ENCODE measurements around the gene CACNA1G. TPM values are rescaled to one million over a fixed set of nuclear protein-coding genes. Genes with fewer than 3 reads are reported as not detected.
A peak's percentile ranks its signal among the peaks of the same experiment; 100 is the strongest.

CACNA1G gene
- total RNA-seq, 1 donor from 2014 or later: 1.6 TPM

DNA sequence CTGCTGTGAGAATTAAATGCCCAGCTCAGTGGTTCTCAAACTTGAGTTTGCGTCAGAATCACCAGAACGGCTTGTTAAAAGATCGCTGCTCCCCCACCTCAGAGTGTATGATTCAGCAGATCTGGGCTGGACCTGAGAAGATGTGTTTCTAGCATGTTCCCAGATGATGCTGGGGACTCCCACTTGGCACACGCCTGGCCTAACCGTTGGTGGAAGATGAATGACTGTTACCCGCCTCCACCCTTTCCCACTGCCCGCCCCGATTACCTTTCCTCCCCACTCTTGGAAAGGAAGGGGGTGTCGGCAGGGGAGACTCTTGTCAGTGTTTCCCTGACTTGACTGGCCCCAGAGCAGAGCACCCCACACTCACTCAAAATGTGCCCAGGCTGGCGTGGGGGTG is 44.9 kb downstream of the CACNA1G start:
- no peaks in the 10 kb centered on the region for H3K79me2 ChIP-seq (ENCODE audit: low read depth)
- H3F3A ChIP-seq (ENCODE audit: low read depth): no peaks in the 10 kb centered on the region
- no peak overlapping the region for H3K4me3 ChIP-seq
- H3K4me1 ChIP-seq: peaks cover 26% of the 10 kb centered on the region
- no peak overlapping the region for H2AFZ ChIP-seq (replicated peaks)
- Mint-ChIP-seq H3K27me3 (ENCODE audit: insufficient read depth, low read depth) (peaks cover 7% of the 10 kb centered on the region), H3K9me3 (no peaks in the 10 kb centered on the region), H3K4me1 (peaks cover 48% of the 10 kb centered on the region), H3K36me3 (peaks cover 2% of the 10 kb centered on the region), H3K4me3 (no peak overlapping the region), H3K27ac (peak overlapping the region; percentile 76)
- no peaks in the 10 kb centered on the region for H3K27me3 ChIP-seq
- no peak overlapping the region for H3K27ac ChIP-seq
- H4K20me1 ChIP-seq (ENCODE audit: low read depth): no peaks in the 10 kb centered on the region
- H3K4me2 ChIP-seq: no peak overlapping the region
- no peak for DNase-seq (ENCODE audit: low spot score)
- H3K9me3 ChIP-seq (ENCODE audit: low read depth): no peaks in the 10 kb centered on the region
- no peaks in the 10 kb centered on the region for H3K36me3 ChIP-seq
- TF ChIP-seq EZH2 (IDR thresholded peaks at IDR 0.05): no peak
- TF ChIP-seq EZH2phosphoT487 (IDR thresholded peaks at IDR 0.05): no peak
- TF ChIP-seq, protein P1, sequence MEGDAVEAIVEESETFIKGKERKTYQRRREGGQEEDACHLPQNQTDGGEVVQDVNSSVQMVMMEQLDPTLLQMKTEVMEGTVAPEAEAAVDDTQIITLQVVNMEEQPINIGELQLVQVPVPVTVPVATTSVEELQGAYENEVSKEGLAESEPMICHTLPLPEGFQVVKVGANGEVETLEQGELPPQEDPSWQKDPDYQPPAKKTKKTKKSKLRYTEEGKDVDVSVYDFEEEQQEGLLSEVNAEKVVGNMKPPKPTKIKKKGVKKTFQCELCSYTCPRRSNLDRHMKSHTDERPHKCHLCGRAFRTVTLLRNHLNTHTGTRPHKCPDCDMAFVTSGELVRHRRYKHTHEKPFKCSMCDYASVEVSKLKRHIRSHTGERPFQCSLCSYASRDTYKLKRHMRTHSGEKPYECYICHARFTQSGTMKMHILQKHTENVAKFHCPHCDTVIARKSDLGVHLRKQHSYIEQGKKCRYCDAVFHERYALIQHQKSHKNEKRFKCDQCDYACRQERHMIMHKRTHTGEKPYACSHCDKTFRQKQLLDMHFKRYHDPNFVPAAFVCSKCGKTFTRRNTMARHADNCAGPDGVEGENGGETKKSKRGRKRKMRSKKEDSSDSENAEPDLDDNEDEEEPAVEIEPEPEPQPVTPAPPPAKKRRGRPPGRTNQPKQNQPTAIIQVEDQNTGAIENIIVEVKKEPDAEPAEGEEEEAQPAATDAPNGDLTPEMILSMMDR (IDR thresholded peaks at IDR 0.05): no peak
- H3K9ac ChIP-seq: no peak overlapping the region

DNA sequence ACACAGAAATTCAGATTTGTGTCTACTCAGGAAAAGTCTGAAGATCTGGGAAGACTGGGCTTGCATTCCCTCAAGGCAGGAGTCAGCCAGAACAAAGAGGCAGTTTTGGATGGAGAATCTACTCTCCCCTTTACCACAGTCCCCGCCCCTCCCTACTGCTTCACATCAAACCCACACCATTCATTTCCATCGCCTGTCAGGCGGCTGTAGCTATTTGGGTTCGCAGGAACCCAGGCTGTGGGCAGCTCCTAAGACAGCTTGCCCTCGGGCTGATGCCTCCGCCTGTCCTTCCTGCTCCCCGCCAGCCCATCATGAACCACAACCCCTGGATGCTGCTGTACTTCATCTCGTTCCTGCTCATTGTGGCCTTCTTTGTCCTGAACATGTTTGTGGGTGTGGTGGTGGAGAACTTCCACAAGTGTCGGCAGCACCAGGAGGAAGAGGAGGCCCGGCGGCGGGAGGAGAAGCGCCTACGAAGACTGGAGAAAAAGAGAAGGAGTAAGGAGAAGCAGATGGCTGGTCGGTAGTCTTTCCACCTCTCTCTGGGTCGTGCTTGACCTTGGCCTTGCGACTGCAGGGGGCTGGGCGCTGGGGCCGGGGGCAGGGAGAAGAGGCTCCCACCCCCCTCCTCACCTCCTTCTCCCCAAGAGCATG is 47.1 kb downstream of the CACNA1G start:
- H2AFZ ChIP-seq (replicated peaks): no peak overlapping the region

DNA sequence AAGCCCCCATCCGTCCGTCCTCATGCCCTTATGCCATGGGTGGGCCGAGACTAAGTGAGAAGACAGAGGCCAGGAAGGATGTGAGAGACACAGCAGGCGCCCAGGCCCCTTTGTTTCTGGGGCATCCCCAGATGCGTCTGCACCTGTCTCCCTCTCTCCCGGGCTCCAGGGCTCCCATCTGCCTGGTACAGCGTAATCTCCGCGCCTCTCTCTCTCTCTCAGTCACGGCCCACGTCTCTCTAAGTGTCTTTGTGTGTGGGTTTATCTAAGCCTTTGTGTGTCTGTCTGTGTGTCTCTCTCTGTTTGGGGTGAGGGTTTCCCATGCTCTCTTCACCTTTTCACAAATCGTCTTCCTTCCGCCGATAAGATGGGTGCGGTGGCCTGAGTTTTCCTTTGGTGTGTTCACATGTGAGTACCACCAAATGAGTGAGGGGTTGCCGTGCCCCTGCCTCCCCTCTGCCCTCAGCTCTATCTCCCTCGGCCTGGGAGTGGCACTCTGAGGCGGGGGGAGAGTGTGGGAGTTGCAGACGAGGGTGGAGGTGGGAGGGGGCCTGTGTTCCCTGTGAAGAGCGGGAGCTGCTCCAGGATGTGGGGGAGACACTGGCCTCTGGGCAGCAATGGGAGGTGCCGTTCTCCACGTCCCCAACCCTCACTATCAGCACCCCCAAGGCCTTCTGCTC is 48.3 kb downstream of the CACNA1G start:
- peaks cover 2% of the 10 kb centered on the region for H3K36me3 Mint-ChIP-seq
- Histone ChIP-seq H3K4me2 (no peak overlapping the region), H3K4me1 (peaks cover 20% of the 10 kb centered on the region), H3K27me3 (no peaks in the 10 kb centered on the region), H2AFZ (replicated peaks) (no peak overlapping the region), H3K36me3 (no peaks in the 10 kb centered on the region), H3K27ac (no peak overlapping the region), H3K4me3 (no peak overlapping the region), H4K20me1 (ENCODE audit: low read depth) (no peaks in the 10 kb centered on the region), H3K9ac (no peak overlapping the region), H3K9me3 (ENCODE audit: low read depth) (no peaks in the 10 kb centered on the region), H3F3A (ENCODE audit: low read depth) (no peaks in the 10 kb centered on the region), H3K79me2 (ENCODE audit: low read depth) (no peaks in the 10 kb centered on the region)
- peaks cover 34% of the 10 kb centered on the region for H3K4me1 Mint-ChIP-seq
- H3K4me3 Mint-ChIP-seq: no peak overlapping the region
- peak; percentile 45 for DNase-seq (ENCODE audit: low spot score)
- peak overlapping the region; percentile 5 for H3K27ac Mint-ChIP-seq
- TF ChIP-seq EZH2phosphoT487 (IDR thresholded peaks at IDR 0.05): no peak
- H3K9me3 Mint-ChIP-seq: no peaks in the 10 kb centered on the region
- H3K27me3 Mint-ChIP-seq (ENCODE audit: insufficient read depth, low read depth): peaks cover 3% of the 10 kb centered on the region

More for the DNA sequence above, 47.1 kb downstream of the CACNA1G start:
- Histone ChIP-seq H4K20me1 (ENCODE audit: low read depth) (no peaks in the 10 kb centered on the region), H3K4me1 (peaks cover 26% of the 10 kb centered on the region), H3F3A (ENCODE audit: low read depth) (no peaks in the 10 kb centered on the region), H3K79me2 (ENCODE audit: low read depth) (no peaks in the 10 kb centered on the region), H3K9me3 (ENCODE audit: low read depth) (no peaks in the 10 kb centered on the region), H3K27me3 (no peaks in the 10 kb centered on the region), H3K4me2 (no peak overlapping the region), H3K27ac (no peak overlapping the region), H3K36me3 (no peaks in the 10 kb centered on the region), H3K9ac (no peak overlapping the region), H3K4me3 (no peak overlapping the region)
- Mint-ChIP-seq H3K9me3 (no peaks in the 10 kb centered on the region), H3K27ac (no peak overlapping the region), H3K4me1 (peaks cover 40% of the 10 kb centered on the region), H3K36me3 (peaks cover 2% of the 10 kb centered on the region), H3K27me3 (ENCODE audit: insufficient read depth, low read depth) (peaks cover 3% of the 10 kb centered on the region), H3K4me3 (no peak overlapping the region)
- no peak for TF ChIP-seq EZH2phosphoT487 (IDR thresholded peaks at IDR 0.05)
- TF ChIP-seq EZH2 (IDR thresholded peaks at IDR 0.05): no peak
- TF ChIP-seq, protein P1 (IDR thresholded peaks at IDR 0.05): no peak
- no peak for DNase-seq (ENCODE audit: low spot score)
